Fibroblast of skin of right biceps (primary cell): ENCODE data around the gene RABGAP1L.
A peak's percentile ranks its signal among the peaks of the same experiment; 100 is the strongest.

Experiments used
- DNase-seq: peaks from one replicate; pipeline ENCODE4 v3.0.0-alpha.2; 2013

RABGAP1L gene

GRCh38 chr1:174976436-174977108 lies 817.3 kb downstream of the RABGAP1L start:
- peak; percentile 65 for DNase-seq

DNA sequence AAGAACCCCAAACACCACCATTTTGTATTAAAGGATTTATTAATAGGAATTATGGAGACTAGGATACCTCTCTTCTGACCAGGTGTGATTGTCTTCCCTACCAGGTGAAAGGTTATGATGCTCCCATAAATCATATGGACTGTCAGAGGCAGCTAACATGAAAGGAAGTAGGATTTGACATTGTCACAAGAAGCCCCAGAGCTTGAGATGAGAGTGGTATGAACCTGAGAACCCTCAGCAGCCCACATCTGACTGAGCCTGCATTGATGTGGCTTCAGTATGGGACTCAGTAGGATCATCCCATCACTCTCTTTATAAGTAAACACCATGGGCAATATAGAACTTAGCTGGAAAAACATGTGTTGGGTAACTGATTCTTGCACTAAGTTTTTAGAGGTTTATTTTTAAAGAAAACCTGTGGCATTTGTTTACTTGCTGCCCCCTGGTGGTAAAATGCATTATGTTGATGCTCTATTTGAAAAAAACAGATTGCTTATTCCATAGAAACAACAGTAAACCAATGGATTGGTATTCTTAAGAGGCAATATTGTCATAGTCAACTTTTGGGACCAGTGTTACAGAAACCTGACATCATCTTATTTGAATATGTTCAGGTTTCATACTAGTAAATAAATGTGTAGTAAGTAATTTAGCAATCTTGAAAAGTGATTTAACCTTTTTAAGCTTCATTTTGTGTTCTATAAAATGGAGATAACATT lies 823.8 kb downstream of the RABGAP1L start:
- peak; percentile 44 for DNase-seq

DNA sequence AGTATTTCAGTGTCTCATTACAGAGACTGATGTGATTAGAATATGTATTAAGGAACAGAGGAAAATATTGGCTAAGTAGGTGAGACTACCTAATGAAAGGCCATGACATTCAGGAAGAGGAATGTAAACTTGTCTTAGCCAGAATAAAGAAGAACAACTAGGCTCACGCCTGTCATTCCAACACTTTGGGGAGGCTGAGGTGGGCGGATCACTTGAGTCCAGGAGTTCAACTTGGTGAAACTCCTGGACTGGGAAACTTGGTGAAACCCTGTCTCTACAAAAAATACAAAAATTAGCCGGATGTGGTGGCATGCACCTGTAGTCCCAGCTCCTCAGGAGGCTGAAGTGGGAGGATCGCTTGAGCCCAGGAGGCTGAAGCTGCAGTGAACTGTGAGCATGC lies 825.6 kb downstream of the RABGAP1L start:
- DNase-seq: no peak

GRCh38 chr1:174988539-174988938 lies 829.2 kb downstream of the RABGAP1L start:
- no peak for DNase-seq

GRCh38 chr1:174988986-174989385 lies 829.7 kb downstream of the RABGAP1L start:
- no peak for DNase-seq

DNA sequence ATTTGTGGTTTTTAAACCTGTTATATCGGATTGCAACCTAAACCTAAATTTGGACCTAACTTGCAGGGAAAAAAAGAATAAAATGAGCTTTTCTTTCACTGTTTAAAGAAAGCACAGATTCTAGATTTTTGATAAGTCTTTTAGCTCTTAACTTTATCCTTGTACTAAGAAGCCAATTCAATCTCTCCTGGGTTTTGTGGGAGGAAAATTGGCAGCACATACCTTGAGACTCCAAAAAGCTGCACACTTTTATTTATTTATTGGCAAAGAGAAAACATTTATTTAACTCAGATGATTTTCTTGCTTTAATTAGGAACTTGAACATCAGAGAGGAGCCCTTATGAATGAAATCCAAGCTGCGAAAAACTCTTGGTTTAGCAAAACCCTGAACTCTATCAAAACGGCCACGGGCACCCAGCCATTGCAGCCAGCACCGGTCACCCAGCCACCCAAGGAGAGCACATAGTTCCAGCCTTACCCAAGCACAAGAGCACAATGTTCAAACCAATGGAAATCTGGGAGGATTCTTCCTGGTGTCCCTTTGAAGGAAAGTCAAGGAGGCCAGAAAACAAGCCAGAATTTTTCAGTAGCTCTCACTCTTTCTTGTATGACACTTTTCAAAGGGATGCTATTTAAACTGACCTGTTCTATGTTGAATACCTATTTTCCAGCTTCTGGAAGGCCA lies 830.4 kb downstream of the RABGAP1L start:
- no peak for DNase-seq

DNA sequence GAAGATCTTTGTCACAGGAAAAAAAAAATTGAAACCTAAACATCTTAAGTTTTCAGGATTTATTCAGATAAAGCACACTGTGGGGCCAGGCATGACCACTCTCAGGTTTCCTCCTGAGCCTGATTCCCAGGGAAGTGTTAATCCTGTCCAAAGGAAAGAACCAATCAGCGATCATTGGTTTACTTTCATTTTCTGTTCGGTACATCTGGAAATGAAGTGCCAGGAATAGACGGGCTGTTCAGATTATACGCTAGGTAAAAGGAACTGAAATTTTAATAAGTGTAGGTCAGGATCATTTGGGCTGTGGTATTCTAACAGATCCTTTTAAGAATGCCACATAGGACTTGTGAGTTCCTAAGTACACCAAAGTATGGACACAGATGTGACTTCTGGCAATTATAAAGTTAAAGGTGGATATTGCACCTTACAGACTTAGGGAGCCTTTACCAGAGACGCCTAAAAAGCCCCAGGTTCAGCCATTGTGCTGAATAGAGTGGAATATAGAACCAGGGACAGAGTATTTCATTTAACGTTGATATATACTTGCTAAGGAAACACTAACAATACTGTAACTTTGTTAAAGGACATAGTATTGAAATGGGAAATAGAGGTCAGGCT lies 831.2 kb downstream of the RABGAP1L start:
- peak; percentile 43 for DNase-seq

- no peak for DNase-seq
These were observed 832.2 kb downstream of the RABGAP1L start for GRCh38 chr1:174991473-174991872.

GRCh38 chr1:174995121-174995520 lies 835.8 kb downstream of the RABGAP1L start:
- no peak for DNase-seq

- peak; percentile 26 for DNase-seq
These were observed 836.6 kb downstream of the RABGAP1L start for GRCh38 chr1:174995916-174996315.

GRCh38 chr1:174996476-174996875 lies 837.2 kb downstream of the RABGAP1L start:
- DNase-seq: peak; percentile 47

DNA sequence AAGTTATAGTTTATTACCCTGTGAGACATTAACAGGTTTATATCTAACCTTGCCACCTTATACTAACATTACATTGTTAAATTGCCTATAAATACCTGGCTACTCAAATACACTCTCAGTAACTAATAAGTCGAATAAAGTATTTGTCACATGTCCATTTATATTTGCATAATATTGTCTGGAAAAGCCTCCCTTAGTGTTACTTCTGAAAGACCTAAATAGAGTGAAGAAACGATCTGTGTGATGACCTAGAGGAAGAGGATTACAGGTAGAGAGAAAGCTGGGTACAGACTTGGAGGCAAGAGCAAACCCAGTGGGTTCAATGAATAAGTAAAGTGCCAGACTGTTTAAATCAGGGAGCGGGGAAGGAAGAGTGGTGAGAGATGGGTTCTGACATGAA lies 837.7 kb downstream of the RABGAP1L start:
- DNase-seq: no peak

- peak; percentile 66 for DNase-seq
These were observed 839.4 kb downstream of the RABGAP1L start for GRCh38 chr1:174998569-174999215.

DNA sequence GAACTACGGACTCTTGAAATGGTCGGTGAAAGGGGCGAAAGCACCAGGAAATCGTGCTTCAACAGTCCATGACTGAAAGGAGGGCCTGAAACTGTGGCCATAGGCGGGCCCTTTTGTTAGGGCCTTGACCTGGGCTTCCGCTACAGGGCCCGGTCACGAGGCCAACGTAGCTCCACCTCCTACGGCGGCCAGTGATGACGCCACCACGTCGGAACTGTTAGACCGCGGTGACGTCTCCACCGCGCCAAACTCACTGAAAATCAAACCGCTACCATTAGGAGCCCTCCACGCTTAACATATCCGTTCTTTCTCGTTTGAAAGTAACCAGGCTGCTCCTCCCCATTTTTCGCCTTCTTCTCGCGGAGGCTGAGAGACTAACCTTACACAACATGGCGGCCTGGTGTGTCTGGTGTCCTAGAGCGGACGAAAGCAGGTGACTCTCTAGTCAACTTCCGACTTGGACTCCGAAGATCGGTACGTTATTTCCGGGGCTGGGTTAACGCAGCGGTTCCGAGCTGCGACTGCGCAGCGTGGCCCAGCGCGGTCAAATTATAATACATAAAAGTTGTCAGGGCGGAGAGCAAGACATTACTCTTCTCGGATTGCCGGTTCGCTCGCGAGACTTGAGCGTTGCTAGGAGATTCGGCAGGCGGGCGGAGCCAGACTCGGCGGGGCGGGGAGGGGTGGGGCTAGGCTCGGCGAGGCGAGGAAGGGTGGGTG lies 840.1 kb downstream of the RABGAP1L start:
- peak; percentile 99 for DNase-seq

- peak; percentile 15 for DNase-seq
These were observed 840.8 kb downstream of the RABGAP1L start, which contains the start of gene CACYBP for GRCh38 chr1:174999936-175000696. Gene CACYBP (plus strand): TSS chr1:174999947. CDS start chr1:175000181, 234 bp downstream.

GRCh38 chr1:175000697-175001187 lies 841.4 kb downstream of the RABGAP1L start:
- no peak for DNase-seq

DNA sequence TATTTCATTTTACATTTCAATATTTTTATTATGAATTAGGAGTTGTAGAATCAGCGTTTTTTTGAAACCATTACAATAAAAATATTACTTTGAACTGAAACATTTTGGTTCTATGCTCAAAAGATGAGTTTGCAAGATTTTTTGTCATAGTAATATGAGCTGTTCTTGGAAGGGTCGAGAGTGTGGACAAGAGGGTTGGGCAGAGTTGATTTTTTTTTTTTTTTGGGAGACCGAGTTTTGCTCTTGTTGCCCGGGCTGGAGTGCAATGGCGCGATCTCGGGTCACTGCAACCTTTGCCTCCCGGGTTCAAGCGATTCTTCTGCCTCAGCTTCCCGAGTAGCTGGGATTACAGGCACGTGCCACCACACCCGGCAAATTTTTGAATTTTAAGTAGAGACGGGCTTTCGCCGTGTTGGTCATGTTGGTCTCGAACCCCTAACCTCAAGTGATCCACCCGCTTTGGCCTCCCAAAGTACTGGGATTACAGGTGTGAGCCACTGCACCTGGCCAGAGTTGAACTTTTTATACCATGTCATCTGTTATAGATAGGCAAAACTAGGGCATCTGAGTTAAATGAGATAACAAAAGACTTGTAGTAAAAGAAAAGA lies 843.7 kb downstream of the RABGAP1L start:
- no peak for DNase-seq

DNA sequence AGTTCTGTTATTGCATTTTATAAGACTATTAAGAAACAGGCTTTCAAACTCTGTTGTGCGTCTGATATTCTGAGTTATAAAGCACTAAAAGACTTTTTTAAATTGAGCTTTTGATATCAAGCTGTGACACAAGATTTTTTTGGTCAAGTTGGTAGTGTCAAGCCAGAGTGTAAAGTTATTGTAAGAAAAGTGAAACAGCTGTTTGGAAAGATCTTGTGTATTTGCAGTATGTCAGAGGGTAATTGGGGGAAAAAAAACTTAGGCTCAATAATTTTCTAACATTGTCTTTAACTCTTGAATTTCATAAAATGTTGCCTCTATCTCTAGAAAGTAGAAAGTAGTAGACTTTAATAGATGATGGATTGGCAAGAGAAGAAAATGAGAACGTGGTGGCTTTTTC lies 844.2 kb downstream of the RABGAP1L start:
- no peak for DNase-seq

DNA sequence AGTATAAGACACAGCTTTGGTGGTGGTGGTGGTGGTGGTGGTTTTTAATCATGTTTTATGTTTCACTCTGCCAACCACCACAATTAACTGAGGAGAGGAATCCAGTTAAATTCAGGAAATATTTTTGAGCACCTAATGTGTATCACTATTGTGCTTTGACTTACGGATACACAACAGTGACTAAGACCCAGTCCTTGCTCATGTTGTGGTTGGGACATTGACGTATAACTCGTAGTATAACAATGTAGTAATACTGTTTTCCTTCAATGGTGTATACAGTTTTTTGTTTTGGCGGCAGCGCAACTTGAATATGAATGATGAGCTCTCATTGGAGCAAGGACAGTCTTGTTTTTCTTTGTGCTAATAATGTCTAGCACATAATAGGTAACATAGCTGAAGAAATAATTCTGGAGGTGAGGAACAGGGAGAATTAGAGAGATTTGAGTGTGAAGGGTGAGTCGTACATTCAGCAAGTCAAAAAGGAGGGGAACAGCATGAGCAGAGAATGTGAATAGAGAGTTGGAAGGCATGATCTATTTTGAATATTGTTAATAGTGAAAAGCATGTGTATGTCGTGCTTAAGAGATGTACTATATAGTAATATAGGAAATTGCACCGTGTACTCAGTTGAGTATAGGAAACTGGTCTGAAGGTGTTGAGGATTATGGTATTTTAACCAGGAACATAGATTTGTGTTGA lies 845.9 kb downstream of the RABGAP1L start:
- DNase-seq: peak; percentile 42

GRCh38 chr1:175009532-175009931 lies 850.2 kb downstream of the RABGAP1L start:
- DNase-seq: no peak
